ENCODE data around the gene RPL28.

GRCh38 chr19:55358493-55358892, 27.2 kb upstream of the RPL28 start:
- TF ChIP-seq ATF3 (CRISPR knock-in tag; conservative IDR thresholded peaks at IDR 0.05) (no peak), TCF7 (CRISPR knock-in tag; IDR thresholded peaks at IDR 0.05; ENCODE audit: low read depth) (no peak), ZNF219 (CRISPR knock-in tag; IDR thresholded peaks at IDR 0.05; ENCODE audit: borderline replicate concordance) (no peak), ZNF121 (CRISPR knock-in tag; IDR thresholded peaks at IDR 0.05) (no peak), SMAD4 (CRISPR knock-in tag; IDR thresholded peaks at IDR 0.05) (no peak)
- TF ChIP-seq, protein P1, sequence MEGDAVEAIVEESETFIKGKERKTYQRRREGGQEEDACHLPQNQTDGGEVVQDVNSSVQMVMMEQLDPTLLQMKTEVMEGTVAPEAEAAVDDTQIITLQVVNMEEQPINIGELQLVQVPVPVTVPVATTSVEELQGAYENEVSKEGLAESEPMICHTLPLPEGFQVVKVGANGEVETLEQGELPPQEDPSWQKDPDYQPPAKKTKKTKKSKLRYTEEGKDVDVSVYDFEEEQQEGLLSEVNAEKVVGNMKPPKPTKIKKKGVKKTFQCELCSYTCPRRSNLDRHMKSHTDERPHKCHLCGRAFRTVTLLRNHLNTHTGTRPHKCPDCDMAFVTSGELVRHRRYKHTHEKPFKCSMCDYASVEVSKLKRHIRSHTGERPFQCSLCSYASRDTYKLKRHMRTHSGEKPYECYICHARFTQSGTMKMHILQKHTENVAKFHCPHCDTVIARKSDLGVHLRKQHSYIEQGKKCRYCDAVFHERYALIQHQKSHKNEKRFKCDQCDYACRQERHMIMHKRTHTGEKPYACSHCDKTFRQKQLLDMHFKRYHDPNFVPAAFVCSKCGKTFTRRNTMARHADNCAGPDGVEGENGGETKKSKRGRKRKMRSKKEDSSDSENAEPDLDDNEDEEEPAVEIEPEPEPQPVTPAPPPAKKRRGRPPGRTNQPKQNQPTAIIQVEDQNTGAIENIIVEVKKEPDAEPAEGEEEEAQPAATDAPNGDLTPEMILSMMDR (IDR thresholded peaks at IDR 0.05): no peak
- TF ChIP-seq, protein P2, sequence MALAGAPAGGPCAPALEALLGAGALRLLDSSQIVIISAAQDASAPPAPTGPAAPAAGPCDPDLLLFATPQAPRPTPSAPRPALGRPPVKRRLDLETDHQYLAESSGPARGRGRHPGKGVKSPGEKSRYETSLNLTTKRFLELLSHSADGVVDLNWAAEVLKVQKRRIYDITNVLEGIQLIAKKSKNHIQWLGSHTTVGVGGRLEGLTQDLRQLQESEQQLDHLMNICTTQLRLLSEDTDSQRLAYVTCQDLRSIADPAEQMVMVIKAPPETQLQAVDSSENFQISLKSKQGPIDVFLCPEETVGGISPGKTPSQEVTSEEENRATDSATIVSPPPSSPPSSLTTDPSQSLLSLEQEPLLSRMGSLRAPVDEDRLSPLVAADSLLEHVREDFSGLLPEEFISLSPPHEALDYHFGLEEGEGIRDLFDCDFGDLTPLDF (CRISPR knock-in tag; IDR thresholded peaks at IDR 0.05): no peak
